Measurements from ENCODE around the gene PRSS48.

GRCh38 chr4:151242305-151242704, 34.7 kb upstream of the PRSS48 start:
- TF ChIP-seq CTCF (IDR thresholded peaks at IDR 0.05) (no peak), POLR2A (IDR thresholded peaks at IDR 0.05) (no peak)
